Stimulated activated CD8-positive, alpha-beta memory T cell treated with anti-CD3 and anti-CD28 coated beads, Interleukin-4, amount 100 ng/mL, for 4 hours (primary cell): ENCODE results near the gene CAMKMT.
"Not testable (repeated sequence)": the region's sequence is repeated elsewhere in the genome, so short reads cannot be mapped to it uniquely, and the experiment has no call there.

ENCODE experiments used
- DNase-seq, 2 donors: peaks; one replicate each; pipeline ENCODE4 v3.0.0-alpha.2; 2020; ENCODE audit warnings: low read depth in 2 of 2, low spot score in 1 of 2

Gene CAMKMT

DNA sequence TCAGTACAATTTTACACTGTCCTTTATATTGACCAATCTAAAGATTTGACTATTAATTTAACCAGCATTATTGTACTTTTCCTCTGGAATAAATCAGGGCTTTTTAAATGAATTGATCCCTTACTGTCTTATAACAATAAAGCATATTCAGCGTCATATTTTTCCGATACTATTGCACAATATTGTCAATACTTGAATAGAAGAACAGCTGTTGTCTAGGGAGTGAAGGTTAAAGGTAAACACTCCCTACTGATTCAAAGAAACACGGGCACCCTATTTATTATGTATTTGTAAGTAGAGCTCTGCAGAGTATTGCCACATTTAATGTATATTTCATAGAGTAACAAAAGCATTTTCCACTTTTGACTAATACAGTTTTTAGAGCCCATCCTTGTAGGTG is 134.4 kb downstream of the CAMKMT start:
- no peak for DNase-seq

DNA sequence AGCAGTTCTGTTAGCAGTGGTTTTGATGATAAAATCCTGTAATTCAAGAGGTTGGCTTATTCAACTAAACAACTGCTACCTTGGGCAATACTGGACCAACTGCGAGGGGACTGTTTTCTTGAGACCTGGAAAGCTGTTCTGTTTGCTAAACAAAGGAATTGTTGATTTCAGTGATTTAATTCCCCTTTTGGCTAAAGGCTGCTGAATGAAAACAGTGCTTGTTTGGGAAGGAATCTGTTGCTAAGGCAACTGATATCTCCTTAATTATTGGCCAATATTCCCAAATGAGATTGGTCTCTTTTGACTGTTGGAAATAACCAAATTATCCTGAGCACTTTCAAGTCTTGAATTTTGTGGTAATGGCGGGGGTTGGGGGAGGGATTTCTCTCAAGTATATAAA is 136.8 kb downstream of the CAMKMT start:
- DNase-seq = no peak

DNA sequence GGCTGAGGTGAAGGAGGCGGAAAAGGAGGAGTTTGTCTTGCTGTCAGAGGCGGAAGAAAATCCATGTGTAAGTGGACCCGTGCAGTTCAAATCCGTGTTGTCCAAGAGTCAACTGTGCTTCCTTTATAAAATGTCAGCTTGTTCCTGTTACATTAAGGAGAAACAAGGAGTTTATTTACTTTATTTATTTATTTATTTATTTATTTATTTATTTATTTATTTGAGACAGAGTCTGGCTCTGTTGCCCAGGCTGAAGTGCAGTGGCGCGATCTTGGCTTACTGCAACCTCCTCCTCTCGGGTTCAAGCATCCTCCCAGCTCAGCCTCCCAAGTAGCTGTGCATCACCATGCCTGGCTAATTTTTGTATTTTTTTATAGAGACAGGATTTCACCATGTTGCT is 143.9 kb downstream of the CAMKMT start:
- not testable (repeated sequence) for DNase-seq

DNA sequence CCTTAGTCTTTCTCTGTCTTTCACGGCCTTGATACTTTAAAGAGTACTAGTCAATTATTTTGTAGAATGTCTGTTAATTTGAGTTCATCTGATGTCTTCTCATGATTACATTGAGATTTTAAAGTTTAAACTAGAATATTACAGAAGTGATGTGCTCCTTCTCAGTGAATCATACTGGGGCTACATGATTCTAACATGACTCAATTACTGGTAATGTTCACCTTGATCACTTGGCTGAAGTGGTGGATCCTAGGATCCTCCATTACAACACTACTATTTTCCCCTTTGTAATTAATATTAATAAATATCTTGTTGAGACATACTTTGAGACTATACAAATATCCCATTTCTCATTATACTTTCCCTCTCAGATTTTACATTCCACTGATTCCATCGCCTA is 148.5 kb downstream of the CAMKMT start:
- no peak for DNase-seq

DNA sequence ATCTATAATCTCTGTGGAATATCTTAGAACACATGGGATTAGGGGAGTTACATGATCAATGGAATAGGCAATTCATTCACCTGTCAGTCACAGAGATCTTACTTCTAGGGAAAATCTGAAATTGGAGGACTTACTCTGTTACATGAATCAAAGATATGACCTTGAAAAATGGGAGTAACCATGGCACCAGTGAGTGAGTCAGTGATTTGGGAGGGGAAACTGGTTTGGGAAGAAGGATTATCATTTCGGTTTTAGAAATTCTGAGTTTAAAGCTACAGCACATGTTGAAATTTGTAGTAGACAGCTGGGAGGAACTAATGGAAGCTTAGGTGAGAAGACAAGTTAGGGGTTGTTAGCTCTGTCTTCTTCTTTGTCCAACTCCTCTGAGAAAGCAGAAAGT is 153.7 kb downstream of the CAMKMT start:
- DNase-seq = no peak

DNA sequence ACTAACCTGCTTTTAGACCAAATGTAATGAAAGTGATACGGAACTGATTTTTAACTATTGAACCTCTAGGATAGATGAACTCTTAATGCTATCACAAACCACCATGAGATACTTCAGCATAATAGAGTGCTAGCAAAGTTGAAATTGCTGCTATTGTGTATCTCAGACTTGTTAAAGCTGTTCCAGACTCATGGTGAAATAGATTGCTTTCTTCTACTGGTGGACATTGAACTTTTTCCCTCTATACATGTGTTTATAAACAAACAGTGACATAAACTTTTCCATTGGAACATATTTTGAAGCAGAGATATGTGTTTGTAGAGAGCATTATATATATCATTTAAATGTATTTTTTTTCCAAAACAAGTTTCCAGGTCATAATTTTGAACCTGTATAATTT is 157.3 kb downstream of the CAMKMT start:
- no peak for DNase-seq

DNA sequence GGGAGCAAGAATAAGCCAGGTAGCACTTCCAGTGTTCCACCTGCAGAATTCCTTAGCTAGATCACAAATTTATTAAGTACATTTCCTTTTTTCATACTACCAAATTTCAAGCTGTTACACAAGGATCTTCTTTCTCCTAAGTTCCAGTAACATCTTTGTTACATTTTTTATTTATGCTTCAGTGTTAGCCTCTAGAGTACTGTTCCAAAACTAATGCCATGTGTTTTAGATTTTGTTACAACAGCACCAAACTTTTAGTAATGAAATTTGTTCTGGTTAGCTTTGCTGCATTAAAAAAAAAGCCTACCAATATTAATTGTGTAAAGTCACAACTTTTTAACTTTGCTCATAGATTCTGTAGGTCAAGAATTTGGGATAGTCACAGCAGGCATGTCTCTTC is 161.1 kb downstream of the CAMKMT start:
- no peak for DNase-seq

DNA sequence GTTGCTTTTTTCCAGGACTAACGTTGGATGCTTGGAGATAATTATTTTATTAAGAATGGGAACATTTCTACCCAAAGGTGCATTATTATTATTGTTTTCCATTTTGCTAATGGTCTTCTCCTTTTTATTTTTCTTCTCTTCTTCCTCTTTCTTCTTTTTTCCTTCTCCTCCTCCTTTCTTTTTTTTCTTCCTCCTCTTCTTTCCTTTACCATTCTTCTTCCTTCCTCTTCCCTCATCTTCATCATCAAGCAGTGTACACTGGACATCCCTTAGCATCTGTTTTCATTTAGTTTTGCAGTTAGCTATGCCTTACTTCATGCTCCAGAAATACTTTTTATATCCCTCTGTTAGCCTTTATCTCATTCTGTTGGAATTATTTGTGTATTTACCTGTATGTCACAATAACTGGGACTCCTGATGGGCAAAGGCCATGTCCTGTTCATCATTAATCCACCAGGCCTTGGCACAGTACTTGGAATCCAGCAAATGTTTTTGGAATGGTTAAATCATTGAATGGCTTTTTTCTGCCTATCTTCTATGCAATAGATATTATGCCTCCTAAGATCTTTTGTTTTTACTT is 162.7 kb downstream of the CAMKMT start:
- DNase-seq = no peak

DNA sequence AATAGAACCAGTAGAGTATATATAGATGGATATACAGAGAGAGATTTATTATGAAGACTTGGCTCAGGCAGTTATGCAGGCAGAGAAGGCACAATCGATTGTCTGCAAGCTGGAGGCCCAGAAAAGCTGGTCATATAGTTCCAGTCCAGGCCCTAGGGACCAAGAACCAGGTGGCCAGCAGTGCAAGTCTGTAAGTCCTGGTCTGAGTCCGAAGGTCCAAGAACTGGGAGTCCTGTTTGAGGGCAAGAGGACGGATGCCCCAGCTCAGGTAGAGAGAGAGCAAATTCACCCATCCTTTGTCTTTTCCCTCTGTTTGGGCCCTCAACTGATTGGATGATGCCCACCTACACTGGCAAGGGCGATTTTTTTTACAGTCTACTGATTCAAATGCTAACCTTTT is 164.6 kb downstream of the CAMKMT start:
- no peak for DNase-seq

DNA sequence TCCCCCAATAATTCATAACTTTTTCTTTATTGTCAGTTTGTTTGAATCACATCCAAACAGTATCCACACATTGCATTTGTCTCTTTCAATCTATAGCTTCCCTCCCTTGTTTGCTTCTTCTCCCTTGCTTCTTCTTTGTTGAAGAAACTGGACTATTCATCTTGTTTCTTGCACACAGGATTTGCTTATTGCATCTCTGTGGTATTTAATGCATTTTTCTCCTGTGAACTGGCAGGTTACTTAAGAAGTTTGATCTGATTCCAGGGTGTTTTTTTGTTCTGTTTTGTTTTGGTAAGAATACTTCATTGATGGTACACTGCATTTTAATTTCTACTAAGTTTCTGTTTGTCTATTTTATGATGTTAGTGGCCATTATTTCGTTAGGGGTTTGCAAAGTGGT is 166.8 kb downstream of the CAMKMT start:
- DNase-seq = no peak

DNA sequence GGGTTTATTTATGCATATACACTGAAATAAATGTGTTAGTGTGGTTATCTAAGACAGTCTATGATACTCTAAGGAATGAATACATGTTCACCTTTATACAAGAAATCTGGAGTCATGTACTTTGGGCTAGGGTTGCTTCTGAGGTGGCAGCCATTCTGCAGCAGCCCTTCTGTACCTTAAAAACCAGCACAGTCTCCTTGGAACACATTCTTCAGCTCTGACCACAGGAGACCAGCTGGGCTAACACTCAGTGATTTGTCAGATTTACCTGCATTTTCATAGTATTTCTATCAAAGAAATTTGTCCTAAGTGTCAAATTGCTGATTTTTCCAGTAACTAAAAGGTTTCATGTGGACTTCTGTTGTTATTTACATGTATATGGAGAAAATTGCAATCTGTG is 167.7 kb downstream of the CAMKMT start:
- DNase-seq = no peak

DNA sequence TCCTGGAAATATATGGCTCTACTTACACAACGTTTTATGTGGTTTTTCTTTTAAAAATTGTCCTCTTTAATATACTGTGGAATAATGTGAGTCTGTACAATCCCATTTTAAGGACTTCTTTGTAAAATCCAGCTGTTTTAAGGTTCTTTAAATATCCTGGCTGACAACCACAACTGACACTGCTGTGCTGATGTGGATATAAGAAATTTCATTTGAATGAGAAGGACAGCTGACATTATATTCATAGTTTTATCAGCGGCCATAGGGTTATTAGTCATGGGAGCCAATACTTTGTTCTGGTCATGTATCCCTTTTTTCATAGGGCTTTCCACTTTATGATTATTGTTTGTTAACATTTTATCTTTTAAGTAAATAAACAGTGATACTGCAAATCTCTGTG is 169.5 kb downstream of the CAMKMT start:
- no peak for DNase-seq

DNA sequence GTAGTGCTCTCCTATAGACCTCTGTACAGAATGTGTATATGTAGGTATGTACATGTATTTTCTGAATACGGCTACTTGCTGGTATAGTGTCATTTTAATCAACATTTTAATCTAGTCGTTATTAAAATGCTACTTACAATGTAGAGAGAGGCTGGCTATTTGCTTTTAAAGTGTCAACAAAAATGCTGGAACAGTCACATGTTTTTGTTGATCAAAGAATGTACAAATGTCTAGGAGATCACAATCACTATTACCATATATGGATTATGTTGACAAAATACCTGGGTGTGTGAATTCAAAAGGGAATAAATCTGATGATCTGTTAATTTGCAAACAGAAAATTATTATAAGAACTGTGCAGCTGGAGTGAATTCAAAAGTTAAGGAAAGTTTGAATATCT is 170.3 kb downstream of the CAMKMT start:
- DNase-seq = no peak

DNA sequence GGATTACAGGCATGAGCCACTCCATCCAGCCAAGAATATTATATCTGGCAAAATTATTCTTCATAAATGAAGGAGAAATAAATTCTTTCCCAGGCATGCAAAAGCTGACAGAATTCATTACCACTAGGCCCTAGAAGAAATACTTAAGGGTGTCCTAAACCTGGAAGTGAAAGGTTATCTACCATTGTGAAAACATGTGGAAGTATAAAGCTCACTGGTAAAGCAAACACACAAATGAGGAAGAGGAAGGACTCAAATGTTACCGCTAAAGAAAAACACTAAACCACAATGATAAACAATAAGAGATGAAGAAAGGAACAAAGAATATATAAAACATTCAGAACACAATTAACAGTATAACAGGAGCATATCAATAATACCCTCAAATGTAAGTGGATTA is 171.8 kb downstream of the CAMKMT start:
- DNase-seq = no peak

DNA sequence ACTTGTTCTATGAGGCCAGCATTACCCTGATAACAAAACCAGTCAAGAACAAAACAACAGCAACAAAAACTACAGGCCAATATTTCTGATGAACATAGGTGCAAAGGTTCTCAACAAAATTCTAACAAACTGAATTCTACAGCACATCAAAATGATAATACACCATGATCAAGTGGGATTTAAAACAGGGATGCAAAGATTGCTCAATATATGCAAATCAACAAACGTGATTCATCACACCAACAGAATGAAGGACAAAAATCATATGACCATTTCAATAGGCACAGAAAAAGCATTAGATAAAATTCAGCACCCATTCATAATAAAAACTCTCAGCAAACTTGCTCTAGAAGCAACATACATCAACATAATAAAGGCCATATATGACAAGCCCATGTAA is 173.6 kb downstream of the CAMKMT start:
- no peak for DNase-seq

DNA sequence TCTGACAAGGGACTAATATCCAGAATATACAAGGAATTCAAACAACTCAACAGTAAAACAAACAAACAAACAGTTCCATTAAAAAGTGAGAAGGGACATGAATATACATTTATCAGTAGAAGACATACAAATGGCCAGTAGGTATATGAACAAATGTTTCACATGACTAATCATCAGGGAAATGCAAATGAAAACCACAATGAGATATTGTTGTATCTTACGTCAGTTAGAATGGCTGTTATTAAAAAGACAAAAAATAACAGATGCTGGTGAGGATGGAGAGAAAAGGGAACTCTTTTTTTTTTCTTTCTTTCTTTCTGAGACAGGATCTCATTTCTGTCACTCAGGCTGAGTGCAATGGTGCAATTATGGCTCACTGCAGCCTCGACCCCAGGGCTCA is 175.5 kb downstream of the CAMKMT start:
- DNase-seq = no peak

DNA sequence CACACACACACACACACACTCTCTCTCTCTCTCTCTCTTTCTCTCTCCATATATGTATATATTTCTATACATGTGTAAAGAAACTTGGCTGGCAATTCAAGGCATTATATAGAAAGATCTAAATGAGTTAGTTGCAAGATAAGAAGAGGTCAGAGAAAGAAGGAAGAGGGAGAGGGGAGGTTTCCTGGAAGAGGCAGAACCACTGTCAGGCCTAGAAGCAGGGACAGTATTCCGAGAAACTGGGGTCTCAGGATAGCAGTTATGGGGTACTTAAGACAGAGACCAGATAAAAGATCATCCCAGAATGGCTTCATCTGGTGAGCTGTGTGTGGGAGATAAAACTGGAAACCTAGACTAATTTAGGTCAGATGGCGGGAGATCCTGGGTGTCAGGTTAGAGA is 180.8 kb downstream of the CAMKMT start:
- DNase-seq = no peak

DNA sequence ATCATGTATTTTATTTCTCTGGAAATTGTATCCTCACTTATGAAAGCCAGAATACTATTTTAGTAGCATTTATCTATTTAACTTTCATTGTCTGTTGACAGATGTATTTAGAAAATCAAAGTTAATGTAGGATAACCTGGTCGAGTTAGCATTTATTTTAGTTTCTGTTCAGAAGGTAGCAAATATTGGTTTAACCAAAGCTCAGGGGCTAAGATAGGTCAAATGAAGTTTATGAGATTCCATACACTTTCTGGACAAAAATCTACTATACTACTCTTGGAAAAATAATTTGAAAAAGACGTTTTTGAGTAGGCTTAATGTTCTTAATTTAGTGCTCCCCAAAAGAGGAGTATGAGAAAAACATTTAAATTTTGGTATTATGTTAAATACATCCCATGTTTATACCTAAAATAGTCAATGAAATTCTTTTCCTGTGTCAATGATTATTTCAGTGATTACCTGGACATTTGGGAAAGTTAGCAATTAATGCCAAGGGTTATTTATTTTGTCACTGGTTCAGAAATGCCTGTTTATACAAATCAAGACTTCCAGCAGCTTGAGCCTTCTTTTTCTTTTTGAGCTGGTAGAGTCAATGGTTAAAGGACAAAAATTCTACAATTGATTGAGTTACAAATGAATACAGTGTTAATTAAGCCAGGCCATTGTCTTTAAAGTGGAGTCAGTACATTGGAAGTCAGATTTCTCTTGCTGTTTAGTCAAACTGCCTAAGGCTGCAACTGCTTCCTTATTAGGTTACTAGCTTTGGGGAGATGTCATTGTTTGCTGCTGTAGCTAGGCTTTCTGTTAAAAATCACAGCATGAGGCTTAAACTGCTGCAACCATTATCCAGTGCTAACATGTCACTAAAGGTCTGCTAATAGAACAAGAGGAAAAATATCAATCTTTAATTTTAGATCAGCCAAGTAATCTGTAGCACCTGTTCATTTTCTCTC is 182.3 kb downstream of the CAMKMT start:
- no peak for DNase-seq

DNA sequence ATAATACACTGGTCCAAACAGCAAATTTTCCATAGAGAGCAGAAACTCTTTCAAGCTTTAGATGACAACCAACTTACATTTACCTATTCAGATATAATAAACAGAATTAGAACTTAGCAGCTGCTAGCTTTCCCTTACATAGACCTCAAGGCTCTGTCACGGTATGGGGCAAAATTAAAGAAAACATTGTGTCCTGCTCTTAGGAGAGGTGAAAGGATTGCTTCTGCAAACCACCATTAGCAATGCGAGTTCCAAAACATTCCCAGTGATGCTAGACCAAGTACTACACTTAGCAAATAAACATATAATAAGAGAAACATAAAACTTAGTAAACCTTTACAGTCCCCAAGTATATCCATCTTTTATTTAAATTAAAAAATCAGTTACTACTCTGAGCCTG is 183.3 kb downstream of the CAMKMT start:
- DNase-seq = no peak

DNA sequence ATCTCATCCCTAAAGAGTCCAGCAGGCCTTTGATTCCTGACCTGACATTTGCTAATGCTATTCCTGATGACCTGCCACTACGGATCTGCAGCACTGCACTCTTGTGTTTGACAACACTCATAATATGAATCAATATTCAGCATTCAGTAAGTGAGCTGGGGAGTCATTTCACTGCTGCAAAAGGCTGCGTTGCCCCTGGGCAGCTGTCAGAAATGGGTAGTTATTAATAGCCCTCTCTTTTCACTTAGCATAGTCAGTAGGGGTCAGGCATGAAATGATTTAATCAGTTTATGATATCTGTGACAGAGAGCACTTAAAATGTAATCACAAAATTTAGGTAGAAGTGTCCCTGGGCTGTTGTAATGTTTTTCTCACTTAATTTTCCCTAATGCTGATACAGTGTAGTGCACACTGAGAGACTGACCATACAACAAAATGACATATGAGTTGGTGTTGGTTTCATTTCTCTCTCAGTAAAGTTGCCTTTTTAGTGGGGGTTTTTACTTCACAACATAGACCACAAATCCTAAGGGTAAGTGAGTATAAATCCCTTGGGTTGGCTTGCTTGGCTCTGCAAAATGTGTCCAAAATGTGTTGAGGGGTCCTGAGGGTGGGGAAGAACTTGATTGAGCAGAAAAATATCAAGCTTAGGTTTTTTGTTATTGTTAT is 184.8 kb downstream of the CAMKMT start:
- no peak for DNase-seq

DNA sequence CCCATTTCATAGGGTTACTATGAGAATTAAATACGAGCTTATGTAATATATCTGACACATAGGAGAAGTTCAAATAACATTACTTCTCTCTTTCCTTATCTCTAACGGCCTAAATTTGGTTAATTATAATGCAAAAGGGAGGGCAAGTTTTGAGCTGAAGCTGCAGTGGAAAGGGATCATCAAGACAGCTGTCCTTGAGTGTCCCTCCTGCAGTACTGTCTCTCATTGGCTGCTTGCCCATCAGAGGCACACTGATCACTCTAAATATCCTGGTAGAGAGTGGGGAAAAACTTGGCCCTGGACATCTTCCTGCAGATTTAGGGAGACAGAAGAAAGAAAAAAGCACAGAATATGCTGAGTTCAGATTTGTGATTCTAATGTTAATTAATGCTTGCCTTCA is 186.0 kb downstream of the CAMKMT start:
- DNase-seq = no peak
